Renal cortical epithelial cell (primary cell): ENCODE results near the gene NKAIN2. TPM values are rescaled to one million over a fixed set of nuclear protein-coding genes. Genes with fewer than 3 reads are reported as not detected.
"Not testable (repeated sequence)": the region's sequence is repeated elsewhere in the genome, so short reads cannot be mapped to it uniquely, and the experiment has no call there.

ENCODE experiments used
- DNase-seq: peaks from one replicate; pipeline ENCODE4 v3.0.0-alpha.2; 2011; ENCODE audit warnings: low read depth
- total RNA-seq: library from RNA; depleted of rRNA; stranded (reverse); fragments of >200 nt; gene quantifications from 2 replicates; pipeline ENCODE4 v1.2.3, GENCODE V29; 2014

Gene NKAIN2
- total RNA-seq, 1 donor from 2014 or later: not detected

DNA sequence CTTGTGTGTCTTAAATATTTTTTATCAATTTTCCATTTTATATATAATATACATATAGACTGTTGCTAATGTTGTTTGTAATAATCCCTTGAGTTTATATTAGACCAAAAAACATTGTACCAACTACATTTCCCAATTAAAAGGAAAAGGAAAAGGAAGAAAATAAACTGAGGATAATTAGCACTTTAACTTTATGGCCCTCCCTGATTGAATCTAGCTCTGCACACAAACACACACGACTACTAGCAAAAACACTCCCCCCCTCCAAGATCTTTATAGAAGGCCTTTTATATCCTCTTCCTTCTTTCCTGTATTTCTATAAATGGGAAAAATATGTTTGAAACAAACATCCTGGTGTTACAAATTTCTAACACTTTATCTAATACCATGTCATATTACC, 276.8 kb downstream of the NKAIN2 start:
- DNase-seq: no peak

DNA sequence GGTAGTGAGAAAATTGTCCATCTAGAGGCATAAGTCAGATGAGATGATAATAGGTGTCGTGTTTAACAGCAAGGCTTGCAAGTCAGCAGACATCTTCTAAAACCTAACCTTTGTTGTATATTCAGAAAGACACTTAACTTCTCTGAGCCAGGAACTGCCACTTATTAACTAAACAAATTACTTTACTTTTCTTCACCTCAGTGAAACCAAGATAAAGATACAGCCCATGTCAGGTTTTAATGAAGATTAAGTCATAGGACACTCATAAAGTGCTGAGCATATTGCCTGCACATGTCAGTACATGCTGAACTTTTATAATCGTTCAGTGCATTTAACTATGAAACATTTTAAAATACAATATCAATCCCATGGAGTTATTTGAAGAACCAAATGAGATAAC, 286.8 kb downstream of the NKAIN2 start:
- DNase-seq: no peak

DNA sequence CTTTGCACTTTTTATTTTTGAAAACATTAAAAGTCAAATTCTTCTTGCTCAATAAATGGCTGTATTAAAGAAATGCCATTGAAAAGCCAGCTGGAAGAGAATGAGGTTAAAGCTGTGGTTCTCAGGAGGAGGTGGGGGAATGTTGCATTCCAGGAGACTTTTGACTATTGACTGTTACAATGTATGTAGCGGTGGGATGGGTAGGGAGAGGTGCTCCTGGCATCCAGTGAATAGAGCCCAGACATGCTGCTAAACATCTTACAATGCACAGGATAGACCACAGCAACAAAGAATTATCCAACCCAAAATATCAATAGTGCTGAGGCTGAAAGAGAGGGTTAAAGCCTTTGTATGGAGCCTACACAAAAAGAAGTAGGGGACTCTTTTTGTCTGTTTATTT, 295.9 kb downstream of the NKAIN2 start:
- DNase-seq: no peak

DNA sequence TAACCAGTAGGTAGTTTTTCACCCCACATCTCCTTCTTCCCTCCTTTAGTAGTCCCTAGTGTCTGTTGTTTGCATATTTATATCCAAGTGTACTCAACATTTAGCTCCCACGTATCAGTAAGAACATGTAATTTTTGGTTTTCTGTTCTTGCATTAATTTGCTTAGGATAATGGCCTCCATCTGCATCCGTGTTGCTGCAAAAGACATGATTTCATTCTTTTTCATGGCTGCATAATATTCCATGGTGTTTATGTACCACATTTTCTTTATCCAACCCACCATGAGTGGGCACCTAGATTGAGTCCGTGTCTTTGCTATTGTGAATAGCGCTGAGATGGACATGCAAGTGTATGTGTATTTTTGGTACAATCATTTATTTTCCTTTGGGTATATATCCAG, 306.8 kb downstream of the NKAIN2 start:
- no peak for DNase-seq

DNA sequence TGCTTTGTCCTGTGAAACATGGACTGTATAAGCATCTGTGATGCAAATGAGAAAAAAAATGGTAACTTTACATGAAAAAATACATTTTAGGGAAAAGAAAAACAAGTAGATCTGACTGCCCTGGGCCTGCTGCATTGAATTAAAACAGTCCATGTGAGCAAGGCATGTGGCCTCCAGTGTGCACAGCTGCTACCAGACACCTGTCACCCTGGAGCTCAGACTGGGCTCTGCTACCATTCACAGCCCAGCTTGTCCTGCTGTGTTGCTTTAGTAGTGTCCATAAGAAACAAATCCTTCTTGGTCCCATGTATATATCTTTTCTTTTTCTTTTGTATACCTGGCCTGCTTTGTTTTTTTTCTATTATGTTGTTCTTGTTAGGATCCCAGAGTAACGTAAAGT, 315.9 kb downstream of the NKAIN2 start:
- DNase-seq: no peak

DNA sequence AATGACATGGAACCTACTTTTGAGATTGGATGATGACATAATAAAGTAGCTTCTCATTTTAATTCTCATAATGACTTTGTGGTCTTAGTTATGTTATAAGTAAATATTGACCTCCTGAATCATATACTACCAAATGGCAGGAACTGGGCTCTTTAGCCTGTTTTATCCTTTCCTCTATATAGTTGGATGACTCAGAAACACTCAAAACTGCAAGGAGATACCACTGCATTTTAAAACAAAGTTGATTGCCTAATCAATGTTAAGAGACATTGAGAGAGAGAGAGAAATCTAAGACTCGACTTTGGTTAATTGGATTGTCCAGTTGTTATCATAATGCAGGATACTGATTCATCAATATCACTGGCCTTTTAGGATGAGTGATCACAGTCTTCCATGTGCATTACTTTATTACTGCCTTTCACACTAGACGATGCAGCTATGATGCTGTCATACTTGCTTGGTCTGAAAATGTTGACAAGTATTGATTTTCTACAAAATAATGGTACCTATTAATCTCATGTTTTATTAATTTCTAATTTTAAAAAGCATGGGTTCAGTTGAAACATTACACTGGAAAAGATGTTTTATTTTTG, 320.0 kb downstream of the NKAIN2 start:
- DNase-seq: no peak

DNA sequence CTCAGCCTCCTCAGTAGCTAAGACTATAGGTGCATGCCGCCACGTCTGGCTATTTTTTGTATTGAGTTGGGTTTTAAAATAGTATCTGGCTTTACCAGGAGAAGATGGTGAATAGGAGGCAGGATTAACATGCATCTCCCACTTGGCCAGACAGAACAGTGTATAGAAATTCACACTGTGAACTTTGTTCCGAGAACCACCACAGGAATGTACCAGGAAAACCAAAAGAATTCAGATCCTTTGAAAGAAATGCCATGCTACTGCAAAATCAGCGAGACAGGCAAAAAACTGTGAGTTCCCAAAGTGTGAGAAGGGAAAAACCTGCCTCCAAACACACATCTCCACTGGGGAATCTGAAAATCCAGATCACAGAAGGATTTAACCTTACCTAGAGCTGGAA, 327.6 kb downstream of the NKAIN2 start:
- peak; percentile 72 for DNase-seq

DNA sequence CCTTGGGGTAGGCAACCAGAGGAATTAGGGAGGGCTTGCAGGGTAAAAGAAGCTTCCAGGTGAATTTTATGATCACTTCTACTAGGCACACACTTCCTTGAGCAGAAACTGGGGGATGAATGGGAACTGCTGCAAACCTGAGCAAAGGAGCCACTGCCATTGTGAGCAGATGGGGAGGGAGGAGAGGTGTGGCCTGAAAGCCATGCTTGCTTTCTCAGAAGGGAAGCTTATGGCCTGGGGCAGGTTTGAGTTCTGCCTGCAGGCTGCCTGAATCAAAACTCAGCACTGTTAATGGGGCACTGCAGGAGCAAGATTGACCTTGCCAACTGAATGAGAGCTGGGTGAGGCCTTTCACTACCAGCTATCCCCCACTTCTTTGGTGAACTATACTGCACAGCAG, 328.1 kb downstream of the NKAIN2 start:
- DNase-seq: no peak

DNA sequence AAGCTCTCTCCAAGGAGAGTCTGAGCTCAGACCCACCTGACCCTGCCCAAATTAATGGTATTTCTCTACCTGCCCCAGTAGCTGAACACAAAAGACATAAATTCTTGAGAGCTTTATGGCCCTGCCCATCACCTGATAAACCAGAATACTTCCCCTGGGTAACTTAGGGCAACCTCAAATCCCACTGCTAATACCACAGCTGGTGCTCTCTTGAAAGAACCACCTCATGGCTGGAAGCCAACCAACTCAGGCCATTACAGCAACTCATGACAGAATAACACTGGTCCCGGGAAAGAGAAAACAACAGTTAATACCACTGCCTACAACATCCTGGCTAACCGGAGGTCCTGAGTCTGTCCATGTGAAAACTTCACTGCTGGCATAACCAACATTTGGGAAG, 328.6 kb downstream of the NKAIN2 start:
- peak; percentile 62 for DNase-seq

DNA sequence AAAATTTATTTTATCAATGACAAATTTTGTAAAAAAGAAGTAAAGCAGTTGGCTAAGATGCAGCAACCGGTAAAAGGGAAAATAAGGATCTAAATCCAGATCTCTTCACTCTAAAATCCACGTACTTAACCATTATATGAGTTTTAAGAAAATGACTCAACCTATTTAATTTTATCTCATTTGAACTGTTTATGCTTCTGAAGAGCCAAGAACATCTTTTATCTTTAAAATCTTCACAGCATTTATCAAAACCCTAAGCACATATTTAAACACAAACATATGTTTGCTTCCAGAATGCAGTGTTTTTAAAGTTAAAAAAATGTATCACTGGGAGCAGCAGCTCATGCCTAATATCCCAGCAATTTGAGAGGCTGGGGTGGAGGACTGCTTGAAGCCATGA, 339.2 kb downstream of the NKAIN2 start:
- no peak for DNase-seq

DNA sequence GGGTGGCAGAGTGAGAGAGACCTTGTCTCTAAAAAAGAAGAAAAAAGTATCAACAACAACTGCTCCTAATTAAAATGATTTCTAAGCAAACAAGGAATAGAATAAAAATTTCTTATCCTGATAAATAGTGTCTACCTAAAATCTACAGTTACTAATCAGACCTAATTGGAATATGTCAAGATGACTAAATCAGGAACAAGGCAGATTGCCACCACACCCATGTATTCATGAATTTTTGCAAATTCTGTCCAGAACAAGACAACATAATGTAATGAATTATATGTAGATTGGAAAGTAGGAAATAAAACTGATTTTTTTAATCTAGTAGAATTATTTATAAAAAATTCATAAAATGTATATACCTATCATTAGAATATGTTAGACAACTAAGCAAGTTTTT, 339.8 kb downstream of the NKAIN2 start:
- DNase-seq: no peak

DNA sequence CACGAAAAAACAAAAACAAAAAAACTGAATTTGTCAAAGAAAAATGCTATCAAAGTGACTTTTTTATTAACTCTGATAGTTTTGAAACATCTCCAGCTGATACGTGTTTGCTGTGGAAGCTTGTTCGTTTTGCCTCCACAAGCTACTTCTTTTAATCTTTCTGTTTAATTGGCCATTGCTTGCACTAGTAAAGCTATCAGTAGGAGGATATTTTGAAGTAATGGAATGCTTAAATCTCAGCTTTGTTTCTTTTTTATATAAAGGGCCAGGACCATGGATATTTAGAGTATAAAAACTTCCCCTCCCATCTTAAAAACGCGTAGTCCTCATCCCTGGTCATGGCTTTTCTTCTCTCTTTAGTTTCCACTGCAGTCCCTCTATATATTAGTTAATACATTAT, 344.0 kb downstream of the NKAIN2 start:
- no peak for DNase-seq

DNA sequence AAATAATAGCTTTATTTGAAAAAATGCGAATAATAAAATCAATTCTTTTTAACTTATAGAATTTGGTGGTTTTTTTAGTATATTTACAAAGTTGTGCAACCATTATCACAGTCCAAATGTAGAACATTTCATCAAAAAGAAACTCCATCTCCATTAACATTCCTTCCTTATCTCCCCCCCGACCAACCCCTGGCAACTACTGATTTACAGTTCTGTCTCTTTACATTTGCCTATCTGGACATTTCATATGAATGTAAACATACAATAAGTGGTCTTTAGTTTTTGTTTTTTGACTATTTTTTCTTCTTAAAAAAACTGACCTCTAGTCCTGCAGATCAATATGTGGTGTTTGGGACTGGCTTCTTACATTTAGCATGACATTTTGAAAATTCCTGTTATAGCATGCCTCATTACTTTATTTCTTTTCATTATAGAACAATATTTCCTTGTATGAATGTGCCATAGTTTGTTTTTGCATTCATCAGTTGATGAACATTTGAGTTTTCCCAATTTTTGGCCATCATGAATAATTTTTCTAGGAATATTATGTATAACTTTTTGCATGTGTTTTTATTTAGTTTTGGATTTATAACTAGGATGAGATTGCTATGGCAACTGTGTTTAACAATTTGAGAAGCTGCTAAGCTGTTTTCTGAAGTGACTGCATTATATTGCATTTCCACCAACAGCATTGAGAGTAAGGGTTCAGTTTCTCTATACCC, 344.7 kb downstream of the NKAIN2 start:
- DNase-seq: no peak

DNA sequence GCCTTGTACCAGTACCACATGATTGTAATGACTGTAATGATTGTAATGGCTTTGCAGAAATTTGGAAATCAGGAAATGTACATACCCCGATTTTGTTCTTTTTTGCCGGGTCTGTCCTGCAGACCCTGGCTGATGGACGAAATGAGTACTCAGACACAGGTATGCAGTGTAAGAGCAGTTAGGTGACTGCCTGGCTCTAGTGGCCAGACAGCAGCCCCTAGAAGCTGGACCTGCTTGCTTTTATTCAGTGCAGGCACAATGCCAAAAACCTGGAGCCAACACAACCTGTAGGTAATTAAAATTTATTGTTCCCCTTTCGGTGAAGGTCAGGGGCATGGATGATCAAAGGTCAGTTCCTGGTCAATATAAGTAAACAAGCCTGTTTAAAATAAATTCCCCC, 346.0 kb downstream of the NKAIN2 start:
- no peak for DNase-seq

DNA sequence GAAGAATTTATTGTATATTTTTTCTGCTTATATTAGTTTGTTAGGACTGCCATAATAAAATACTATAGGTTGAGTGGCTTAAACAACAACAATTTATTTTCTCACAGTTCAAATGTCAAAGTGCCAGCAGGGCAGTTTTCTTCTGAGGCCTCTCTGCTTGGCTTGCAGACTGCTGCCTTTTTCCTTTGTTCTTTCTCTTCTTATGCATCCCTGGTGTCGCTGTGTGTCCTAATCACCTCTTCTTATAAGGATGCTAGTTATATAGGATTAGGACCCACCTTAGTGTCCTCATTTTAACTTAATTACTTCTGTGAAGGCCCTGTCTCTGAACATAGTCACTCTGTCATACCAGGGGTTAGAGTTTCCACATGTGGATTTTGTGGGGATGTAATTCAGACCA, 354.4 kb downstream of the NKAIN2 start:
- DNase-seq: no peak

DNA sequence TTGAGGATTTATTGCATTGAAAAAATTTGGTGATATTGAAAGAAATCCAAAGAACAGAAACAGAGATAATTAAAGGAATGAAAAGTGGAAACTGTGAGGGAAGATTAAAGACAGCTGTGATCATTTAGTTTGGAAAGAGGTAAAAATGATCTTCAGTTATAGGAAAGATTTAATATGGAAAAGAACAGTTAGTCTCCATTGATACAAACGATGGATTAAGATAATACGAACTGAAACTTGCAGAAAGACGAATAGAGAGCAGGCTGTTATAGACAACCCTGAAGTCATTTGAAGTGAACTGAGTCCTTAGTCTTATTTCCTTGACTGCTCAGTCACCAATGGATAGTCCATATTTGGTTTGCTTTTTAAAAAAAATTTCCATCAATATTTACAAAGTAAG, 360.0 kb downstream of the NKAIN2 start:
- DNase-seq: no peak

DNA sequence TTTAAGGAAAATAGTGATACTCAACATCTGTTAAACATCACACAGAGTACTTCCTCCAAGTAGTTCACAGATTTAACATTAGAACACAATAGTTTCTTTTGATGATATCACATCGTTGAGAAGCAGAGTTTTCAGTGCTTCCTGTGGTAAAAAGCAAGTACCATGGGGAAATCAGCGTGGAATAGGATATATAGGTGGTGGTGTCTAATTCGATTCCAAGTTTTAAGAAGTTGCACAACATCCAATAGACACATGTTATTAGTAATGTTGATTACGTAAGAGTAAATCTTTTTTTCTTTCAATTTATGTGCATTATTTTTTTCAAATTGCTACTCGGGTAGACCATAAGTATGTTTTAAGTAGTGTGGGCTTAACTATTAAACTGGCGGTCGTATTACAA, 360.7 kb downstream of the NKAIN2 start:
- no peak for DNase-seq

DNA sequence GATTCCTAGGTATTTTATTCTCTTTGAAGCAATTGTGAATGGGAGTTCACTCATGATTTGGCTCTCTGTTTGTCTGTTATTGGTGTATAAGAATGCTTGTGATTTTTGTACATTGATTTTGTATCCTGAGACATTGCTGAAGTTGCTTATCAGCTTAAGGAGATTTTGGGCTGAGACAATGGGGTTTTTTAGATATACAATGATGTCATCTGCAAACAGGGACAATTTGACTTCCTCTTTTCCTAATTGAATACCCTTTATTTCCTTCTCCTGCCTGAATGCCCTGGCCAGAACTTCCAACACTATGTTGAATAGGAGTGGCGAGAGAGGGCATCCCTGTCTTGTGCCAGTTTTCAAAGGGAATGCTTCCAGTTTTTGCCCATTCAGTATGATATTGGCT, 363.6 kb downstream of the NKAIN2 start:
- DNase-seq: not testable (repeated sequence)

DNA sequence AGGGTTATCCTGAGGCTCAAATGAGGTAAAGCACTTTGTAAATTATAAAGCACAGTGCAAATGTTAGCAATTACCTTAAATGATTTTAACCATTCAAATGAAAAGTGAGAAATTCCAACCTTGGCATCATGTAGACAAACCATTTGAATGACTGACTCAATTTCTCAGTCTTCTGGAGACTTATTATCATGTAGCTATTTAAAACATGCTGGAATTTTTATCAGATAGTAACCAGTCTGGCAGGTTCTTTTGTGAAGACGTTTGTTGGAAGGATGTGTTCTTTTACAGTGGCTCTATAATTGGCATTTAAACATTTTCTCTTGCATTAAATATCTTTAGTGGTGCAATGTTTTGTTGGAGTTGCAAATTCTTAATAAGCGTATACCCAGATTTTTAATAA, 386.6 kb downstream of the NKAIN2 start:
- no peak for DNase-seq

DNA sequence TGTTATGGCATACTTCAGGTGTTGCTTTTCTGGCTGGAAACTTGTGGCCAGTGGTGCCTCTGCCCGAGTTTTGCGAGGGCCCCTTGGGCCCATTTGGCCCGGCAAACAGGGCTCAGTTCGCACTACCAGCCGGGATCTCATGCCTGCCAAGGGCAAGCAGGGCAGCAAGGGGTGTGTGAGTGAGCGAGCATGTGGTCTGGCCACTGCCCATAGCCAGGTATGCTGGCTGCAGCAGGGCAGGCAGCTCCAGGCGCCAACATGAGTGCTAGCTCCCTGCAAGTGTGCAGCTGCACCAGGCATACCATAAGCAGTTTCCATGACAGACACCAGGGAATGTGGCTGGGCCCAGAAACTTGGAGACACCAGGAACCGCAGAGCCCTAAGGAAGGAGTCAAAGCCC, 389.5 kb downstream of the NKAIN2 start:
- DNase-seq: no peak

DNA sequence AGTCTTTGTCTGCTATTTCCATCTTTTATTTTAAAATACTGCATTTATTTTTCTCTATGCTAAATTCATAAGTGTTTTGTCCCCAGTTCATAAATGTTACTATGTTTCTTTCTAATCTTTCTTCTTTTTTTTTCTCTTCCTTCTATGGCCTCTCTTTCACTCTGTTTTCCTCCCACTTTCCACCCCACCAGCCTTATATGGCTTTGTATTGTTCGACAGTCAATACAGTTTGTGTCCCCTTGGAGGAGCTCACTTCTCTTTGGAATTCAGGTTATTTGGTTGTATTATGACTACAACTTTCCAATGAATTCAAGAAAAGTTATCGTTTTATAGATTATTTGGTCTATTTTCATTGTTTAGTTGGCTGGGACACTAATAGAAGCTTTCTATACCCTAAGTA, 393.5 kb downstream of the NKAIN2 start:
- no peak for DNase-seq

DNA sequence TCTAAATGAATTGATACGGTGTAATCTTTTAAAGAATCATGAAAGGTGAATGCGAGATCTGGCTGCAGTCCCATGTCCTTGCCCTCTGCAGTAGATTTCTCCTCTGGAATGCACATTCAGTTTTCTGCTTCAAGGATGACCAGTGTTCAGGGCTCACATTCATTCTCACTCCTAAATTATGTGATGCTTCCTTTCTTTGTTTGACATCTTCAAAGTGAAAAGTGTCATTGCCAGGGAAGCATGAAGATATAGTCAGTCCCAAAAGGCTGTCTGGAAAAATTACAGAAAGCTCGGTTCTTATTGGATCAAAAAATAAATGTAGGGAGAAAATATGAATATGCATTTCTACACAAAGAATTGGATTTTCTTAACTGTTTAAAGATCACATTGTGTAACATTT, 395.6 kb downstream of the NKAIN2 start:
- DNase-seq: no peak

DNA sequence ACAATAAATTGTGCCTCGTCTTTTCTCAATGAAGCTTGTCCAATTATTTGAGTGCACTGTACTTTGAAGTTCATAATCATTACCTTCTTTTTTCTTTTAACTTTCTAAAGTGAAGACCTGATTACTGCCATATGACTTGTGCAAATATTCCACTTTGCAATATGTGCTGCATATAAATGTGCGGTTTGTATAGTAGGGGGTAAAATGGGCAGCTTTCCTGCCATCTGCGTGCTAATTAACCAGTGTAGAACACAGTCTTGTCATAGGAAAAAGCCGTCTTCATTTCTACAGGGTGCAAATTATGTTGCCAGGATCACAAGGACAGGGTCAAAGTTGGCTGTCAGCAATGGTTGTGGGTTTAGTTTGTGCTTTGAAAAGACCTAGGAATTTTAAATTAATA, 397.0 kb downstream of the NKAIN2 start:
- no peak for DNase-seq
